Fibroblast of the aortic adventitia (primary cell): ENCODE data around the gene LENEP. TPM values are rescaled to one million over a fixed set of nuclear protein-coding genes. Genes with fewer than 3 reads are reported as not detected.

Source experiments
- DNase-seq: peaks from one replicate; pipeline ENCODE4 v3.0.0-alpha.2; 2010; ENCODE audit warnings: low read depth
- H3K4me3 ChIP-seq: 2 replicates; pipeline ENCODE4 v1.5.1; 2011; ENCODE audit warnings: low read depth, mild to moderate bottlenecking, control low read depth, low read length, moderate library complexity
- CTCF ChIP-seq: IDR thresholded peaks from 2 replicates; pipeline ENCODE4 v1.5.1; 2011; ENCODE audit warnings: mild to moderate bottlenecking, low read length, control low read depth, inconsistent platforms; ENCODE audit not compliant: insufficient read depth
- total RNA-seq: library from RNA; depleted of rRNA; stranded (reverse); fragments of >200 nt; gene quantifications from 2 replicates; pipeline ENCODE4 v1.2.3, GENCODE V29; 2012; ENCODE audit warnings: low replicate concordance

LENEP gene
- total RNA-seq, 1 donor = not detected

GRCh38 chr1:155012026-155012546 lies 18.7 kb downstream of the LENEP start:
- DNase-seq = peak; percentile 67
- no peak for TF ChIP-seq CTCF
- H3K4me3 ChIP-seq = no peak overlapping the region

GRCh38 chr1:155012776-155013602 lies 19.6 kb downstream of the LENEP start:
- no peak for DNase-seq
- H3K4me3 ChIP-seq = no peak overlapping the region
- no peak for TF ChIP-seq CTCF

GRCh38 chr1:155013632-155014031 lies 20.2 kb downstream of the LENEP start:
- no peak overlapping the region for H3K4me3 ChIP-seq
- no peak for DNase-seq
- no peak for TF ChIP-seq CTCF

- TF ChIP-seq CTCF = no peak
- no peak overlapping the region for H3K4me3 ChIP-seq
- no peak for DNase-seq
Measured at GRCh38 chr1:155014709-155015508, 21.5 kb downstream of the LENEP start.

GRCh38 chr1:155015527-155016230 lies 22.3 kb downstream of the LENEP start:
- H3K4me3 ChIP-seq = no peak overlapping the region
- TF ChIP-seq CTCF = no peak
- DNase-seq = no peak

GRCh38 chr1:155016231-155016831 lies 22.9 kb downstream of the LENEP start:
- no peak for DNase-seq
- TF ChIP-seq CTCF = no peak
- H3K4me3 ChIP-seq = no peak overlapping the region
